ENCODE results near the gene ATP5MC2.
"Not testable (repeated sequence)": the region's sequence is repeated elsewhere in the genome, so short reads cannot be mapped to it uniquely, and the experiment has no call there.

ATP5MC2 gene

GRCh38 chr12:53659011-53659551, 16.8 kb downstream of the ATP5MC2 start:
- DNase-seq (ENCODE audit: low read depth, low spot score): no peak
- no peak overlapping the region for H3K4me3 ChIP-seq (ENCODE audit: low read length)

- no peak for DNase-seq (ENCODE audit: low read depth, low spot score)
- no peak overlapping the region for H3K4me3 ChIP-seq (ENCODE audit: low read length)
Measured at GRCh38 chr12:53657041-53657440, 18.8 kb downstream of the ATP5MC2 start.

- no peak for DNase-seq (ENCODE audit: low read depth, low spot score)
- H3K4me3 ChIP-seq (ENCODE audit: low read length): no peak overlapping the region
Measured at GRCh38 chr12:53653595-53653994, 22.3 kb downstream of the ATP5MC2 start.

GRCh38 chr12:53652366-53652765, 23.5 kb downstream of the ATP5MC2 start:
- H3K4me3 ChIP-seq (ENCODE audit: low read length): no peak overlapping the region
- DNase-seq (ENCODE audit: low read depth, low spot score): no peak

GRCh38 chr12:53651737-53652136, 24.1 kb downstream of the ATP5MC2 start:
- no peak overlapping the region for H3K4me3 ChIP-seq (ENCODE audit: low read length)
- no peak for DNase-seq (ENCODE audit: low read depth, low spot score)

GRCh38 chr12:53646300-53646699, 29.6 kb downstream of the ATP5MC2 start:
- not testable (repeated sequence) for H3K4me3 ChIP-seq (ENCODE audit: low read length); DNase-seq (ENCODE audit: low read depth, low spot score)

- no peak for DNase-seq (ENCODE audit: low read depth, low spot score)
- H3K4me3 ChIP-seq (ENCODE audit: low read length): no peak overlapping the region
Measured at GRCh38 chr12:53645165-53645564, 30.7 kb downstream of the ATP5MC2 start.

- no peak for DNase-seq (ENCODE audit: low read depth, low spot score)
- no peak overlapping the region for H3K4me3 ChIP-seq (ENCODE audit: low read length)
Measured at GRCh38 chr12:53644133-53644532, 31.8 kb downstream of the ATP5MC2 start.

- H3K4me3 ChIP-seq (ENCODE audit: low read length): no peak overlapping the region
- no peak for DNase-seq (ENCODE audit: low read depth, low spot score)
Measured at GRCh38 chr12:53643232-53643979, 32.5 kb downstream of the ATP5MC2 start.

GRCh38 chr12:53638057-53638456, 37.8 kb downstream of the ATP5MC2 start:
- no peak overlapping the region for H3K4me3 ChIP-seq (ENCODE audit: low read length)
- DNase-seq (ENCODE audit: low read depth, low spot score): no peak

- no peak overlapping the region for H3K4me3 ChIP-seq (ENCODE audit: low read length)
- no peak for DNase-seq (ENCODE audit: low read depth, low spot score)
Measured at GRCh38 chr12:53636641-53637040, 39.2 kb downstream of the ATP5MC2 start.

GRCh38 chr12:53635708-53636107, 40.2 kb downstream of the ATP5MC2 start:
- DNase-seq (ENCODE audit: low read depth, low spot score); H3K4me3 ChIP-seq (ENCODE audit: low read length): not testable (repeated sequence)

GRCh38 chr12:53631721-53632120, 44.2 kb downstream of the ATP5MC2 start:
- no peak for DNase-seq (ENCODE audit: low read depth, low spot score)
- H3K4me3 ChIP-seq (ENCODE audit: low read length): no peak overlapping the region

GRCh38 chr12:53627919-53628318, 48.0 kb downstream of the ATP5MC2 start:
- no peak overlapping the region for H3K4me3 ChIP-seq (ENCODE audit: low read length)

GRCh38 chr12:53626702-53627169, 49.1 kb downstream of the ATP5MC2 start:
- DNase-seq (ENCODE audit: low read depth, low spot score): no peak
- peak overlapping the region; percentile 93 for H3K4me3 ChIP-seq (ENCODE audit: low read length)

More at GRCh38 chr12:53627919-53628318, 48.0 kb downstream of the ATP5MC2 start:
- no peak for DNase-seq (ENCODE audit: low read depth, low spot score)

GRCh38 chr12:53625946-53626701, 49.8 kb downstream of the ATP5MC2 start, which contains the start of gene ATF7:
Gene ATF7 (minus strand): TSS chr12:53626382. CDS start chr12:53601000, 25,382 bp downstream.
- peak; percentile 97 for DNase-seq (ENCODE audit: low read depth, low spot score)
- H3K4me3 ChIP-seq (ENCODE audit: low read length): peak within 1 kb of the TSS; percentile 93

- H3K4me3 ChIP-seq (ENCODE audit: low read length): peak overlapping the region; percentile 93
- DNase-seq (ENCODE audit: low read depth, low spot score): no peak
Measured at GRCh38 chr12:53625373-53625945, 50.4 kb downstream of the ATP5MC2 start.

- no peak for DNase-seq (ENCODE audit: low read depth, low spot score)
- H3K4me3 ChIP-seq (ENCODE audit: low read length): peak overlapping the region; percentile 93
Measured at GRCh38 chr12:53624956-53625355, 50.9 kb downstream of the ATP5MC2 start.

GRCh38 chr12:53624458-53624857, 51.4 kb downstream of the ATP5MC2 start:
- no peak for DNase-seq (ENCODE audit: low read depth, low spot score)
- no peak overlapping the region for H3K4me3 ChIP-seq (ENCODE audit: low read length)

Data from Jurkat, Clone E6-1 (cell line).